GM19351 (cell line): Measurements from ENCODE around the gene MS4A13.
A peak's percentile ranks its signal among the peaks of the same experiment; 100 is the strongest.
"Not testable (repeated sequence)": the region's sequence is repeated elsewhere in the genome, so short reads cannot be mapped to it uniquely, and the experiment has no call there.

Experiments used
- ATAC-seq: cut with Tn5 transposase; IDR thresholded peaks from one replicate; pipeline ENCODE4 v1.9.1; 2021; ENCODE audit warnings: mild to moderate bottlenecking, moderate library complexity; ENCODE audit not compliant: unreplicated experiment

MS4A13 gene, protein sequence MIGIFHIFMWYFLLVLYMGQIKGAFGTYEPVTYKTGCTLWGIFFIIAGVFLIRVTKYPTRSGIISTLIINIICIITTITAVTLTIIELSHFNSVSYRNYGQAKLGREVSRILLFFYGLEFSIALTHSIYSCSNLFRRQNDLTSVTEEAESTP

DNA sequence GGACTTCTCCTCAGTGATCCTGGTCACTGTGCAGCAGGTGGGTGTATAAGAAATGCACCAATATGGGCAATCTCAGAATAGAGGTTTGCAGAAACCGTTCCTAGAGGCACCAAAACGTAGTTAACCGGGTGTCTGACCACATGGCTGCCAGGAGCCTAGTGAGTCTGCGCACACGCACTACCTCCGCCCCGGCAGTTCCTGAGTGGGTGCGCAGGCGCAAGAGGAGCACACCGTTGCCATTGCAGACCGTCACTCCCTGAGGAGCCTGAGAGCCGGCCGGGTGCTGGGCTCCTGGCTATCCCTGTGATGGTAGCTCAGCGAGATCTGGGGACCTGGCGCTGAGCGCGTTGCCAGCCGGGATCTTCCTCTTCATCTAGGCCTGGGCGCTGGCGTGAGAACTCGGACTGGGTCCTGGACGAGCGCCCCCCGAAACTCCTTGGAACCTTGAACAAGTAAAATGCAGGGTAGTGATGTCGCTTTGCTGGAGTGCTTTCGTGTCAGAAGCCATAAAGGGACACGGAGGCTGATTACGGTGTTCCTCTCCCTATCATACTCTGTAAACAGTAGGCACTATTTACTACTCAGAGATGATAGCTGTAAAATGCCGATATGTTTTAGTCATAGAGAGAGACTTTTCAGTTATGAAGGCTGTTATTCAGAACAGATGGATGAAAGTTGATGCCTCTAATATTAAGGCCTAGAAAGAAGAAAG, at the start of gene MS4A13:
Gene MS4A13 (plus strand): TSS at position 249 of the 712 bp plus-strand sequence. CDS start 2,692 bp downstream, outside the sequence.
- ATAC-seq: no peak

DNA sequence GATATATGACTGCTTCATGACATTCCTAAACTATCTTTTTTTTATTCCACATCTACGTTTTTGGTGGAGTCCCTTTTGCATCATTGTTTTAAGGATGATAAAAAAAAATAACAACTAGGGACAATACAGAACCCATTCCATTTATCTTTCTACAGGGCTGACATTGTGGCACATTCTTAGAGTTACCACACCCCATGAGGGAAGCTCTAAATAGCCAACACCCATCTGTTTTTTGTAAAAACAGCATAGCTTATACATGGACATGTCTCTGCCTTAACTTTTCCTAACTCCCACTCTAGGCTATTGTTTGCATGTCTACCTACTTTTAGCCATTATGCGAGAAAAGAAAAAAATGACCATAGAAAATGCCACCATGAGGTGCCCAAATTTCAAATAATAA, 46.4 kb upstream of the MS4A13 start:
- ATAC-seq: no peak

DNA sequence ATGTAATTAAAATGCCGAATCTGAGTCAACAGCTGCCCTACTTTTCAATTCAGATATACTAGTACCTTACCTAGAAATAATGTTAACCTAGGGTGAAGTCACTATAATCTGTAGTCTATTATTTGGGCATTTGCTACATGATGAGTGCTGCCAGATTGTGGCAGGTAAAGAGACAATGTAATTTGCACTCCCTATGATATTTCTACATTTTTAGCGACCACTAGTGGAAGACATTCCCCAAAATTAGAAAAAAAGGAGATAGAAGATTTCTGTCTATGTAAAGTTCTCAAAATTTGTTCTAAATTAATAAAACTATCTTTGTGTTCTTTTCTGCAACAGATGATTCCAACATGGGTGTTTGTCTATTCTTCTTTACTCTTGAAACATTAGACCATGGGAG, 45.5 kb upstream of the MS4A13 start:
- ATAC-seq: no peak

DNA sequence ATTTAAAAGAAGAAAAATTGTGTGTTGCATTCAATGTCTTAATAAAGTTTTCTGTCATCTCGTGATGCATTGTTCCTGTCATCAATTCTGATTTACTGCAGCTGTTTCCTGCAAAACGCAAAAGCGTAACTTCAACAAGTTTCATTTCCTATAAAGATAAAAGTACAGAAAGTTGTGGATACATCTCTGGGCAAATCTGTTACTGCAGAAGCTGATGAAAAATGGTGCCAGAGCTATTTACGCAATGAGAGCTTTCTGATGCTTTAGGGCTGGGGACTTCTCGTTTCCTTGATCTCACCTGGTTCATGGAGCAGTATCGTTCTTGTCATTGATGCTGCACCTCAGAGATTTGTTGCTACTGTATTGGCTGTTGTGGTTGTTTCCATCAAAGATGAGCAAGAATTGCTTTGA, 38.2 kb upstream of the MS4A13 start:
- ATAC-seq: peak; percentile 70

DNA sequence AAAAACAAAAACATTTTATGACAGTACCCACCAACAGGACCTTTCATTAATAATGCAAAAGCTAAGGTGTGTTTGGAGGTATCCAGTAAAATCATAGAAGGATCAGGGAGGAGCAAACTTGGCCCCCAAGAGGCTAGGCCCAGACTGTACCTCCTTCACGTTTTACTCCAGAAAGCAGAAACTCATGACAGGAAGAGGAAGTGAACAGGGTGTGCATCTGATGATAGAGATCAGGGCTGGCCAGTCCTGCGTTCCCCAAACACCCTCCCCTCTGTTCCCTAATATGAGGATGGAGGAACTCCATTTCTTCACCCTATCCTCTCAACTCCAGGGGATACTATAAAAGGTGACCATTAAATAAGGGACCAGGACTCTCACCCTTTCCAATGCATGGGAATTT, 32.8 kb upstream of the MS4A13 start:
- peak; percentile 49 for ATAC-seq

DNA sequence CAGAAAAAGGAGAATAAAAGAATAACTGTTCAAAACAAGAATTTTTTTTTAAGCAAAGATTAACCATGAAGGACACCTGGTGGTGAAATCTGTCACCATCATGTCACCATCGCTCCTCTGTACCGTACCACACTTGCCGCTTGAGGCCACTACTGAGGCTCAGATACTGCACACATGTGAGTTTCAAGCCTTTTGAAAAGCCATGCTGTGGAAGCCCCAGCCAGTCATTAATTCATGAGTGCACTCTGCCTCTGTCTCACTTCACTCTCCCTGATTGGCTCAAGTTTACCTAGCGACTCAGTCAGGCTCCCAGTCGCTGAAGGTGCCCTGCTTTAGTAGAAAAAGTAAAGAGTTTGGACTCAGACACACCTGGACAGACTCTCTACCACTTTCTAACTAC, 29.2 kb upstream of the MS4A13 start:
- ATAC-seq: peak; percentile 97

DNA sequence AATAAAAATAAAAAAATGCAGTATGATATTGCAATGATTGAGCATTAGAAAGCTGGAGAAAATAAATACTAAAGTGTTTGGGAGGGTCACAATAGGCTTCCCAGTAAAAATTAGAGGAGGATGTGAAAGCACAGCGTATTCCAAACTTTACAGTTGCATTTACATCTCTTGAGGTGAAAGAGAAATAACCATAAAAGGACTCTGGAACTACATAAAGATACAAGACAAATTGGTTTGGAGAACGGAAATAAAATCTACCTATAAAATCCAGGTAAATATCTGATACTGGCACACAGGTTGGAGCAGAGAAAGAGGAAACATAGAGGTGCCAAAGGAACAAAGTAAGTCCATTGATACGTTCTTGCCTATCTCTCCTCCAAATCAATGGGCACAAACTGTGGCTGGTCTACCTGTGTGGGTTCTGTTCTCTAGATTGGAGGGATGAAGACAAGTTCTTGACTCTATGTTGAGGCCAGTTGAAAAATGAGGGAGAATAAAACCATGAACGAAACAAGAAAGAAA, 22.6 kb upstream of the MS4A13 start, which contains the start of gene MS4A12:
Gene MS4A12 (plus strand): TSS at position 291 of the 522 bp plus-strand sequence. CDS start 4,541 bp downstream, outside the sequence.
- ATAC-seq: no peak

DNA sequence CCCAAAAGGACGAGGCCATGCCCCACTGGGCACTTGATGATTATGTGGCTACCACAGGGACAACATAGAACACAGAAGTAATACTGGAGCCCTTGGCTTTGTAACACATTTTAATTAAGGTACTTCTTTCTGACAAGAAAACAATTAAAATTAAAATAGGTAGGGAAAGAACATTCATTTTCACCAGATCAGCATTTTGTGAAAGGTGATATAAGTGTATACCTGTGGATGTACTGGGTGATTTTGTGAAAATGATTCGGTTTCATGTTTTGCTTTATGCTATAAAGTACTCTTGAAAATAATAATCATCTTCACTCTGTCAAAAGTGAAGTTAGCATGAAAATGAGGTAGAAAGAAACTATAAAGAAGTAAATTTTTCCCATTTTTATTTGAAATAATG, 21.7 kb upstream of the MS4A13 start:
- ATAC-seq: no peak

DNA sequence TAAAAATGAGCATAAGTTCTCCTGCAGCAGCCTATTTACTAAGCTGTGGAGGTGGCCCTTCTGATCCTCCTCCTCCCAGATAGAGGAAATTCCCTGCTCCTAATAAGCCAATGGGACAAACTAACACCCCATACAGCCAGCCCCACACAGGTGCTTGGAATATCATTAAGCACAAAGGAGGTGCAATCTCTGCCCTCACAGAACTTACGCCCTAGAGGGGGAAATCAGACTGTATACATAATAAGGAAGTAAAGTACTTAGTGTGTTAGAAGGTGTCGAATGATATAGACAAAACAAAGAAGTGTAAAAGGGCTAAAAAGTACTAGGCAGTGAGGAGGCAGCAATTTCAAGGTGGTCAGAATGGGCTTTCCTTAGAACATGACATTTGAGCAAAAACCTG, 16.8 kb upstream of the MS4A13 start:
- ATAC-seq: no peak

DNA sequence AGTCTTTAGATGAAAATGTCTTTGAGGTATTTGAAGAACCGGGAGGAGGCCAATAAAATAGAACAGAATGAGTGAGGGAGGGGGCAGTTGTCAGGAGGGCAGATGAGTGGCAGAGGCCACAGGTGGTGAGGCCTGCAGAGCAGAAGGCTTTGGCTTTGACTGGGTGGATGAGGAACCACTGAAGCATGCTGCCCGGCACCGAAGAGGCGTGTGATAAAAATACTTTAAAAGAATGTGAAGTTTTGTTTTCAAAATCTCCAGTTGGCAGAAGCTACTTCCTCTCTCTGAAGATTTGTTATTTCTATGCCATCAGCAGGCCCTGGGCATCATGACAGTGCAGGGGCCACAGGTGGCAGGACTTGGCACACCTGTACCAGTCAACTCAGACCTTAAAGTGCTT, 16.3 kb upstream of the MS4A13 start:
- no peak for ATAC-seq

DNA sequence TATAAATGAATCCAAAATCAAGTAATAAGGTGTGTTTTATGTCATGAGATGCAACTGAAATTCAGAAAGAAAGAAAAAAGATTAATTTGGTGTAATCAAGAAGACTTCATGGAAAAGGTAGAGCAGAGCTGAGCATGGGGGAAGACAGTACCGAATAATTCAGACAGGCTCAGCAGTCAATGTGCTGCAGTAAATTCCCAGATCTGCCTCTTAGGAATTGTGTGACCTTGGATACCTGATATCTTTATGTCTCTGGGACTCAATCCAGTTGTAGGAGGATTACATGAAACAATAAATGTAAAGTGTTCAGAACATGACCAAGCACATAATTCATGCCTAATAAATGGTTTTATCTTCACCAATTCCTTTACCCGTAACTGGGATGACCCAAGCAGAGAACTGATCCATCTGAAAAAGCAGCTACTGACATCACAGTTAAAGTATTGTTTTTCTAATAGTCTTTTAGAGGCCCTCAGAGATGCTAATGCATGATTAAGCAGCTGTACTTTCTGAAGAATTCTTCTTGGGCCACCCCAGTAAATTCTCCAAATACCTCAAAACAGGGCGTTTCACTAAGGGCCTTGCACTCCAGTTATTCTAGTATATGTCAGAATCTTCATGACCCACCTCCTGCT, 14.8 kb upstream of the MS4A13 start:
- no peak for ATAC-seq

DNA sequence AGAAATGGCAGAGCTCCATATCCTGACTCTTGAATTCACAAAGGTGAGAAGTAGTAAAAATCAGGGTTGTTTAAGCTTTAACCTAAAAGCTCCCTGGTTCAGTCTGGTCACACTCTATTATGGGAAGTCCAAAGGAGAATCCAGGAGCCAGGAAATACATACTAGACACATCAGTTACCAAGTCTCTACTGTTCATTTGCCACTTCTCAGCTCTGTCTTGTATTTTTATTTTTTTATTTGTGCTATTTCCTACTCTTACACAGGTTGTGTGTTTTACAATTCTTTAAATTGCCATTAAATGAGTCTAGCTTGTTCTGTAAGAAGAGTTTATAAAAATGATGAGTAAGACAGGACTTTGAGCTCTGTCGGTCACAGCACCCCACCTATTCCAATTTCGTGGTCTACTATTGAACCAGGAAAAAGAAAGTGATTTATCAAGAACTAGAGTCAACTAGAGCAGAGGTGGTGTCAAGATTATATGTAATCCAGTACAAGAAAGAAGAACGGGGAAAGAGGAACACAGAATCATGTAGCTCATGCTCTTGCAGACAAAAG, 12.9 kb upstream of the MS4A13 start:
- peak; percentile 50 for ATAC-seq

DNA sequence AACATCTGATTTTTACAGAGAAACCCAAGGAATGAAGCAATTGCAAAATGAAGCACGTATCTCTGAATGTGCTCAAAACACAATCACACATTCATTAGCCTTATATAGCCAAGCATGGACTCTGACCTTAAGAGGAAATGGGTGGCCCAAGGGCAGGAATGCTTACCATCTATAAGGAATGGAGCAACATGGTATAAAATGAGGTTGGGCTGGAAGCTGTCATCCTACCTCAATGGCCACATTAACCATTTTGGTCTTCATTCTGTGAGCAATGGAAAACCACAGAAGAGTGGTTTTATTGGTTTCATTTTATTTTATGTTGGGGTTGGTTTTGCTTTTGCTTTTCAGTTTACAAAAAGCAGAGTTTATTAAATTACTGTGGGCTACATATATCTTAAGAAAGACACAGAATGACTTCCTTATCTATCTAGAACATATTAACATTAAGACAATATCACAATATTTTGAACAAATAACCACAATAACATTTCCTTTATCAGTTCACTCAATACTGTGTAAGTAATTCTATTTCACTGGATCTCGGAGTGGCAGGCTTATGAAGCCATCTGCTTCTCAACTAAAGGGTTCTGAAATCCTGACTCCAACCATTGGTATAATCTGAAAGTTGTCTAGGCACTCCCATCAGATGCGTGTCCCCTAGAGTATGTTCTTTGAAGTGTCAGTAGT, 10.8 kb upstream of the MS4A13 start:
- no peak for ATAC-seq

DNA sequence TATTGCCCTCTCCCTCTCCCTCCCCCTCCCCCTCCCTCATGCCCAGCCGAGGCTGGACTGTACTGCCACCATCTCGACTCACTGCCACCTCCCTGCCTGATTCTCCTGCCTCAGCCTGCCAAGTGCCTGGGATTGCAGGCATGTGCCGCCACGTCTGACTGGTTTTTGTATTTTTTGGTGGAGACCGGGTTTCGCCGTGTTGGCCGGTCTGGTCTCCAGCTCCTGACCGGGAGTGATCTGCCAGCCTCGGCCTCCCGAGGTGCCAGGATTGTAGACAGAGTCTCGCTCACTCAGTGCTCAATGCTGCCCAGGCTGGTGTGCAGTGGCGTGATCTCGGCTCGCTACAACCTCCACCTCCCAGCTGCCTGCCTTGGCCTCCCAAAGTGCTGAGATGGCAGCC, 5.6 kb upstream of the MS4A13 start:
- ATAC-seq: not testable (repeated sequence)

DNA sequence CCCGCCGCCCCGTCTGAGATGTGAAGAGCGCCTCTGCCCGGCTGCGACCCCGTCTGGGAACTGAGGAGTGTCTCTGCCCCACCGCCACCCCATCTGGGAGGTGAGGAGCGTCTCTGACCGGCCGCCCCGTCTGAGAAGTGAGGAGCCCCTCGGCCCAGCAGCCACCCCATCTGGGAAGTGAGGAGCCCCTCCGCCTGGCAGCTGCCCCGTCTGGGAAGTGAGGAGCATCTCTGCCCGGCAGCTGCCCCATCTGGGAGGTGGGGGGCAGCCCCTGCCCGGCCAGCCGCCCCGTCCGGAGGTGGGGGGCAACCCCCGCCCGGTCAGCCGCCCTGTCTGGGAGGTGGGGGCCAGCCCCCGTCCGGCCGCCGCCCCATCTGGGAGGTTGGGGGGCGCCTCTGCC, 5.0 kb upstream of the MS4A13 start:
- not testable (repeated sequence) for ATAC-seq

DNA sequence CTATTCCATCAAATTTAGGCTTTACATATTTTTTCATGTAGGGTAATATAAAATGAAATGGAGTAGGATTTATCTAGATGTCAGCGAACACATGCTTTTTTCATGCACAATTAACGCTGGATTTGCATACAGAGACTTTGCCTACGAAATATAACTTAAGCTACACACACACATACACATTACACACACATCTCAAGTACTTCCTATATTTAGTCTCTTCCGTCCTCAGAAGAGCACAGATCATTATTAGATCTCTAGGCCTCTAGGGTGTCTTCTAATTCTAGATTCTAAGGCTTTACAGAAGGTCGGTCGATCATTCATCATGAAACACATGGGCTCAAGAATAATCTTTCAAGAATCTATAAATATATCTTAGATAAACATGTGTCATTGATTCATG, 3.8 kb upstream of the MS4A13 start:
- ATAC-seq: no peak

DNA sequence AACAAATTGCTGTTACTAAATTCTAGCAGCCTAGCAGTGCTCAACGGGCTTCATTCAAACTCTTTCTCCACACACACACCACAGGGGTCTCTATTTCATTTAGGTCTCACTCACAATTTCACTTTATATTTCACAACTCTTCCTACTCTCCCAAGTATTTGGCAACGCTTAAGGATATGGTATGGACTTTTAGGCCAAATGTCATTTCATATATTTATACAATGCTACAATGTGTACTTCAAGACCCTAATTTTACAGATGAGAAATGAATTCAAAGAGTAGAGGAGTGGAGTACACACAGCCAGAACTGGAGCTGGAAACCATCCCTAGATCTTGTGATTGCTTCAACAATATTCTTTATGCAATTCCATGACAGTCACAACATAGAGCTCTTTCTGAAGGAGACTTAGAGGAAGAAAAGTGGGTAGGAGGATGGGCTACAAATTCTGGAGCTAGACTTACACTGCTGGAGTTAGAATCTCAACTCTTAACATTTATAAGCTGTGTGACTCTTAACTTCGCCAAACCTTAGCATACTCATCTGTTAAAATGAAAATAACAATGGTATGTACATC, 2.5 kb upstream of the MS4A13 start:
- no peak for ATAC-seq

DNA sequence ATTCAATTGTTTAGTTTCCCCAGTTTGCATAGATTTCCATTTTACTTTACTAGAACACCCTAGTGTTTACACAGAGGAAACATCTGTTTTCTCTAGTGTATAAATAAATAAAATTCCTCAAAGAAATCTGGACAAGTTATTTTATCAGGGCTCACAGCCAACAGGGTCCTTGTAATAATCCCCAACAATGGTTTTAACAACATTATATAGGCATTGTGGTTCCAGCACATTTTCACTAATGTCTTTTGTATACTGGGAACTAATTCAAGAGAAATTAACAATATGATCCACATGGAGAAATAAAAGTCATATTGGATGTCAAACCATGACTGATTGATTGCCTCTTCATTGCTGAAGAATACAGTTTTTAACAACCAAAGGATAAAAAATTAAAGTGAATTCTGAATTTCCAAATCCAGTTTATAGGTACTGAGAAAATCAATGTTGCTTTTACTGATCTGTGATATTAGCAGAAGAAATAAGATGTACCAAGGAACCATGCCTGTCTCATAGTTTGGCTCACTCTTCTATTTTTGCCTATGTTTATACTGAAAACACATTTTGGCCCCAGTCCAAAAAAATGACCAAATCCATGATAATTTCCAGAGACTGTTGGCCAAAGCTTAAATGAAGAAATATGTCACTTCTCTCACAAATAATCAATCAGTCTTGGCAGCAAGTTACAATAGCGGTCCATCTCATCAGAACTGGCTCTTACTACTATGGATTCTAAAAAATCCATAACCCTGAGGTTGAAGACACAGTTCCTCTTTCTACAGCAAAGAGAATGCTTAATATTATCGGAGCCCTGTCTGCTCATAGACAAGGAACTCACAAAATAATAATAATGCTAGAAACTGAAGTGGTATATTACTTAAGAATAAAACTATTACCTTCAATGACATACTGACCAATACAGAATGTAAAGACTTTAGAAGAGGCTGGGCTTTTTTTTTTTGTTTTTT, 1.4 kb upstream of the MS4A13 start:
- ATAC-seq: no peak

DNA sequence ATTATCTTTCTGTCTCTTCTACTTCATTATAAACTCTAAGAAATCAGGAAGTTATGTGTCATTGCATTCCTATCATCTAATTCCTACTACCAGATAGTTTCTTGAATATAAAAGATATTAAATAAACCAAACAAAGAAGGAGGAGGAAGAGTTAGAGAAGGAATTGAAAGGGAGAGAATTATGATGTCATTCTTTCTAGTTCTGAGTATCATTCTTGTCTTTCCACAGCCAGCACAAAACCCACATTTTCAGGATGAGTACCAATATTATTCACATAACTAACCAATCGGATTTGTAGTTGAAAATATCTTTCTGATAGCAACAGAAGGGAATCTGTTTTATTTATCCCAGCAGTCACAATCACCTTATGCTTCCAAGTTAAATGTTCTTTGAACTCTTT, 13.3 kb downstream of the MS4A13 start:
- ATAC-seq: no peak

DNA sequence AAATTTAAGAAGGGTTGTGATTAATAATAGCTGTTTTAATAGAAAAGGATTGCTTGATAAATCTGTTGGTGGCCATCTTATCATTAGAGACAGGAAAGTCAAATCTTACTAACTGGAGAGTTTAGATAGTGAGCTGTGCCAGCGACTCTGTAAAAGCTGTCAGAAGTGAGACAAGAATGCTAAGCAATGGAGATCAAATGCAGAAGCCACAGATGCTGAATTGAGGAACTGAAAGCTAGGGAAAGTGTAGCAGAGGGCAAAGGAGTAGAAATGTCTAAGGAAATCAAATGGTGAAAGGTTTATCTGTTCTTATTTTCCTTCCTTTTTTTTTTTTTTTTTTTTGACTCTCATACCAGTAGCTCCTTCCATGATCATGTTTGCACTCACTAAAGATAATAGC, 13.7 kb downstream of the MS4A13 start:
- ATAC-seq: peak; percentile 80
